Calu3 (cell line): ENCODE measurements around the gene IFRD1. TPM values are rescaled to one million over a fixed set of nuclear protein-coding genes. Genes with fewer than 3 reads are reported as not detected.

Experiments used
- BruUV-seq: library from RNA; stranded (reverse); fragments of 400-500 nt; replicated peaks from 2 replicates; lab custom pipeline; 2021; lab: Mats Ljungman, UMichigan
- CTCF ChIA-PET: fragments of 300-600 bp; sonication (Branson Sonifier 250); formaldehyde crosslinking; loops from one replicate; lab custom pipeline; 2022; ENCODE audit warnings: antibody characterized with exemption; lab: Charles Lee
- DNase-seq: peaks from one replicate; pipeline ENCODE4 v3.0.0; 2022
- H3K27ac Mint-ChIP-seq: one replicate; pipeline ENCODE4 v1.8.0; 2022; ENCODE audit warnings: mixed read lengths; ENCODE audit not compliant: unreplicated experiment
- H3K27me3 Mint-ChIP-seq: one replicate; pipeline ENCODE4 v1.8.0; 2022; ENCODE audit warnings: mixed read lengths; ENCODE audit not compliant: unreplicated experiment
- H3K36me3 Mint-ChIP-seq: one replicate; pipeline ENCODE4 v1.8.0; 2022; ENCODE audit warnings: mild to moderate bottlenecking, moderate library complexity, mixed read lengths; ENCODE audit not compliant: insufficient read depth, unreplicated experiment
- H3K4me1 Mint-ChIP-seq: one replicate; pipeline ENCODE4 v1.8.0; 2022; ENCODE audit warnings: mild to moderate bottlenecking, low read depth, mixed read lengths; ENCODE audit not compliant: unreplicated experiment
- H3K4me3 Mint-ChIP-seq: one replicate; pipeline ENCODE4 v1.8.0; 2022; ENCODE audit warnings: mild to moderate bottlenecking, low read depth, moderate library complexity, mixed read lengths; ENCODE audit not compliant: unreplicated experiment
- H3K9me3 Mint-ChIP-seq: one replicate; pipeline ENCODE4 v1.8.0; 2022; ENCODE audit warnings: low read depth, mixed read lengths; ENCODE audit not compliant: unreplicated experiment
- CTCF ChIP-seq: fragments of 200-600 bp; IDR thresholded peaks from one replicate; pipeline ENCODE4 v1.8.0; 2022; ENCODE audit warnings: antibody characterized with exemption; ENCODE audit not compliant: unreplicated experiment
- intact Hi-C: fragments of 100-400 bp; cut with micrococcal nuclease; formaldehyde crosslinking; loops from one replicate; pipeline ENCODE4 v1.10.0; 2022; ENCODE audit not compliant: unreplicated experiment
- total RNA-seq: library from RNA; stranded (reverse); gene quantifications from 2 replicates; pipeline ENCODE4 v1.2.3, GENCODE V29; 2022

The IFRD1 gene
- total RNA-seq, 1 experiment from 2014 or later: 44.6 TPM

DNA sequence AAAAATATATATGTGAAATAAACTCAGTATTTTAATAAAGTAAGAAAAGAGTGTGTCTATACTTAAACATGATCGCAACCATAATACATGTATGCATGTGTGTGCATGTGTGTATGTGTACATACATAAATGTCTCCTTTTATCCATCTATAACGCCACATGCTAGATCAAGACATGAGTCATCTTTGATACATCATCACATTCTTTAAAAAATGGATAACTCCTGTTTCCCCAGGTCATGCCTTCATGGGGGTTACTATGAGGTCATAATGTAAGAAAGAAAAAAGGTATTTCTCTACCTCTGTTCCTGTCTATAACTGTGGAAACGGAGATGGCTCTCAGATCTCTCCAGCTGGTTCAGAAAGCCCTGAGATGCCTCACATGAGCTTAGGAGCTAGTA is 71.7 kb downstream of the IFRD1 start:
- intact Hi-C loops: no loop called here
- no peak overlapping the region for H3K4me3 Mint-ChIP-seq
- no peak overlapping the region for H3K27ac Mint-ChIP-seq
- H3K4me1 Mint-ChIP-seq: no peaks in the 10 kb centered on the region
- no peaks in the 10 kb centered on the region for H3K9me3 Mint-ChIP-seq
- BruUV-seq: no TSS peak
- CTCF ChIA-PET: no interaction called here
- no peaks in the 10 kb centered on the region for H3K36me3 Mint-ChIP-seq
- peaks cover 13% of the 10 kb centered on the region for H3K27me3 Mint-ChIP-seq
- TF ChIP-seq CTCF: no peak
- DNase-seq: no peak

- Mint-ChIP-seq H3K4me1 (no peaks in the 10 kb centered on the region), H3K9me3 (peaks cover 2% of the 10 kb centered on the region), H3K36me3 (no peaks in the 10 kb centered on the region), H3K27ac (no peak overlapping the region), H3K27me3 (no peaks in the 10 kb centered on the region), H3K4me3 (no peak overlapping the region)
- no TSS peak for BruUV-seq
- intact Hi-C loops: no loop called here
- TF ChIP-seq CTCF: no peak
- CTCF ChIA-PET: interaction anchor here (0.6 kb wide), 1 partner anchor 522 kb away, joined by 4 read pairs; no protein-coding TSS in a partner anchor
- DNase-seq: no peak
Observed at GRCh38 chr7:112523871-112524270, 73.6 kb downstream of the IFRD1 start.

Other genes starting within 250 kb of the IFRD1 start
- gene DOCK4, start 244.1 kb upstream of the IFRD1 start, total RNA-seq: 2.7 and 3.4 TPM in 2 replicates
- gene ZNF277, start 243.8 kb upstream of the IFRD1 start, total RNA-seq: 18.1 and 18.4 TPM in 2 replicates
- gene LSMEM1, start 30.5 kb downstream of the IFRD1 start, total RNA-seq: 3.0 and 4.3 TPM in 2 replicates